ENCODE results near the gene CASP14.

GRCh38 chr19:15093001-15093400 lies 43.7 kb downstream of the CASP14 start:
- TF ChIP-seq CTCF (IDR thresholded peaks at IDR 0.05) (no peak), POLR2AphosphoS5 (IDR thresholded peaks at IDR 0.05) (no peak), EP300 (IDR thresholded peaks at IDR 0.05; ENCODE audit: low read depth) (no peak), POLR2A (IDR thresholded peaks at IDR 0.05) (no peak)
